HEK293 (cell line): ENCODE measurements around the gene OVCH2.

Source experiments
- BCL11A ChIP-seq: fragments of 450-650 bp; formaldehyde crosslinking; IDR thresholded peaks from 2 replicates; pipeline ENCODE4 v1.5.1; 2016; ENCODE audit warnings: low read depth, missing biosample characterization, missing genetic modification characterization
- RBAK ChIP-seq: fragments of 450-650 bp; formaldehyde crosslinking; IDR thresholded peaks from 2 replicates; pipeline ENCODE4 v1.5.1; 2016; ENCODE audit warnings: missing biosample characterization, missing genetic modification characterization
- WT1 ChIP-seq: fragments of 450-650 bp; formaldehyde crosslinking; IDR thresholded peaks from 2 replicates; pipeline ENCODE4 v1.5.1; 2016; ENCODE audit warnings: missing biosample characterization, missing genetic modification characterization
- YY1 ChIP-seq: fragments of 450-650 bp; formaldehyde crosslinking; IDR thresholded peaks from 2 replicates; pipeline ENCODE4 v1.5.1; 2018; ENCODE audit warnings: missing biosample characterization, missing genetic modification characterization
- ZBTB8A ChIP-seq: fragments of 450-650 bp; formaldehyde crosslinking; IDR thresholded peaks from 2 replicates; pipeline ENCODE4 v1.5.1; 2016; ENCODE audit warnings: missing biosample characterization, missing genetic modification characterization
- ZNF530 ChIP-seq: fragments of 450-650 bp; formaldehyde crosslinking; IDR thresholded peaks from 2 replicates; pipeline ENCODE4 v1.5.1; 2016; ENCODE audit warnings: low read depth, missing biosample characterization, missing genetic modification characterization
- ZNF670 ChIP-seq: fragments of 450-650 bp; formaldehyde crosslinking; IDR thresholded peaks from 2 replicates; pipeline ENCODE4 v1.5.1; 2016; ENCODE audit warnings: missing biosample characterization, missing genetic modification characterization, low read depth
- ZSCAN30 ChIP-seq: fragments of 450-650 bp; IDR thresholded peaks from 2 replicates; pipeline ENCODE4 v1.5.1; 2018; ENCODE audit warnings: missing biosample characterization, mild to moderate bottlenecking, missing genetic modification characterization, moderate library complexity
- TF ChIP-seq, protein P1 (sequence below): fragments of 450-650 bp; formaldehyde crosslinking; conservative IDR thresholded peaks from 2 replicates; pipeline ENCODE4 v1.5.1; 2016; ENCODE audit warnings: low read depth, missing biosample characterization, missing genetic modification characterization

DNA sequence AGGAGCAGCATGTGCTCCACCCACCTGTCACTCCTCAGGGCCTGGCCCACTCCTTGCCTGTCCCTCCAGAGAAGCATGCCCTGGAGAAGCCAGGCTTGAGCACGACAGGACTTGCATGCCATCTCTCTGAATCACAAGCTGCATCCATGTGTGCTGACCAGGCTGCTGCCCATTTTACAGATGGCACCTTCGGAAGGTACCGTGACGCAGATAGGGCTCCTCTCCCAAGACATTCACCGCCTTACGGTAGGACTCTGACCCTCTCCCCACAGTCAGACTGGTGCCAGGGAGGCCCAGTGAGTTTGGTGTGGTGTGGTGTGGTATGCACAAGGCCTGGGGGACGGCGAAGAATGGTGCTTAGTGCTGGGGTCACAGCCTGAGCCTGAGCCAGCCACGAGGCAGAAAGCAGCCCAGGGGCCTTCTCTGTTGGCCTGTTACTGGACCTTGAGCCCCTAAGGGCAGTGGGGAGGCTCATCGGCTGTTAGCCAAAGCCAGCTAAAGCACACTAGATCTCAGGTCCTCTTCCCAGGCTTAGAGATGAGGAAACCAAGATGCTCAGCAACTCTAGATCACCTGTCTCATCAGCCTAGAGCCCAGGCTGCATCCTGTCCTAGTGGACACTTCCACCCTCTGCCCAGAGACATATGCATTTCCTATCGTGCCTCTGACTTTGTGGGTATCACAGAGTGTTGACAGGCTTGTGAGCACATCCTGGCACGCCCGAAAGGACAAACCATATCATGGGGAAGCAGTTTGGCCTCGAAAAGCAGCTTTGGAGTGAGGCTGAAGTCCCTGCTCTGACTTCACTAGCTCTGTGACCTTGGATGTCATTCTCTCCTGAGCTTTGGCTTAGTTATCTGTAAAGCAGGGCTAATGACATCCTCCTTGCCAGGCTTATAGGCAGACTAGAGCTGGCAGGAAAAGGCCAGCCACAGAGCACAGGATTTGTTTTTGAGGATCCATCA, 50.7 kb downstream of the OVCH2 start:
- TF ChIP-seq YY1 (tag by site-specific recombination) = no peak
- no peak for TF ChIP-seq ZNF670 (tag by site-specific recombination)
- TF ChIP-seq, protein P1, sequence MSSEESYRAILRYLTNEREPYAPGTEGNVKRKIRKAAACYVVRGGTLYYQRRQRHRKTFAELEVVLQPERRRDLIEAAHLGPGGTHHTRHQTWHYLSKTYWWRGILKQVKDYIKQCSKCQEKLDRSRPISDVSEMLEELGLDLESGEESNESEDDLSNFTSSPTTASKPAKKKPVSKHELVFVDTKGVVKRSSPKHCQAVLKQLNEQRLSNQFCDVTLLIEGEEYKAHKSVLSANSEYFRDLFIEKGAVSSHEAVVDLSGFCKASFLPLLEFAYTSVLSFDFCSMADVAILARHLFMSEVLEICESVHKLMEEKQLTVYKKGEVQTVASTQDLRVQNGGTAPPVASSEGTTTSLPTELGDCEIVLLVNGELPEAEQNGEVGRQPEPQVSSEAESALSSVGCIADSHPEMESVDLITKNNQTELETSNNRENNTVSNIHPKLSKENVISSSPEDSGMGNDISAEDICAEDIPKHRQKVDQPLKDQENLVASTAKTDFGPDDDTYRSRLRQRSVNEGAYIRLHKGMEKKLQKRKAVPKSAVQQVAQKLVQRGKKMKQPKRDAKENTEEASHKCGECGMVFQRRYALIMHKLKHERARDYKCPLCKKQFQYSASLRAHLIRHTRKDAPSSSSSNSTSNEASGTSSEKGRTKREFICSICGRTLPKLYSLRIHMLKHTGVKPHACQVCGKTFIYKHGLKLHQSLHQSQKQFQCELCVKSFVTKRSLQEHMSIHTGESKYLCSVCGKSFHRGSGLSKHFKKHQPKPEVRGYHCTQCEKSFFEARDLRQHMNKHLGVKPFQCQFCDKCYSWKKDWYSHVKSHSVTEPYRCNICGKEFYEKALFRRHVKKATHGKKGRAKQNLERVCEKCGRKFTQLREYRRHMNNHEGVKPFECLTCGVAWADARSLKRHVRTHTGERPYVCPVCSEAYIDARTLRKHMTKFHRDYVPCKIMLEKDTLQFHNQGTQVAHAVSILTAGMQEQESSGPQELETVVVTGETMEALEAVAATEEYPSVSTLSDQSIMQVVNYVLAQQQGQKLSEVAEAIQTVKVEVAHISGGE (tag by site-specific recombination) = no peak
- no peak for TF ChIP-seq ZNF530 (tag by site-specific recombination)
- TF ChIP-seq ZBTB8A (tag by site-specific recombination) = no peak
- TF ChIP-seq WT1 (tag by site-specific recombination) = no peak
- TF ChIP-seq BCL11A (tag by site-specific recombination) = no peak
- no peak for TF ChIP-seq RBAK (tag by site-specific recombination)
- TF ChIP-seq ZSCAN30 (tag by site-specific recombination) = no peak
